Trophoblast cell (in vitro differentiated cells and primary cell): ENCODE measurements around the gene DYNLT1.

Source experiments
- DNase-seq, 2 donors: peaks; one replicate each; pipeline ENCODE4 v3.0.0-alpha.2; 2016
- H2AFZ ChIP-seq: 2 replicates; pipeline ENCODE4 v1.6.1; 2013; ENCODE audit warnings: low read length, moderate library complexity, mild to moderate bottlenecking; ENCODE audit not compliant: insufficient read depth, poor library complexity
- H2AK5ac ChIP-seq: 2 replicates; pipeline ENCODE4 v1.6.1; 2013; ENCODE audit warnings: mild to moderate bottlenecking, low read length
- H2BK120ac ChIP-seq: 2 replicates; pipeline ENCODE4 v1.6.1; 2013; ENCODE audit warnings: low read length, mild to moderate bottlenecking, moderate library complexity; ENCODE audit not compliant: insufficient read depth, poor library complexity
- H2BK12ac ChIP-seq: 2 replicates; pipeline ENCODE4 v1.6.1; 2013; ENCODE audit warnings: mild to moderate bottlenecking, low read length, moderate library complexity
- H2BK5ac ChIP-seq: 2 replicates; pipeline ENCODE4 v1.6.1; 2013; ENCODE audit warnings: low read length, low read depth, moderate library complexity, mild to moderate bottlenecking; ENCODE audit not compliant: poor library complexity
- H3K14ac ChIP-seq: 2 replicates; pipeline ENCODE4 v1.6.1; 2013; ENCODE audit warnings: mild to moderate bottlenecking, low read length
- H3K18ac ChIP-seq: 2 replicates; pipeline ENCODE4 v1.6.1; 2013; ENCODE audit warnings: mild to moderate bottlenecking, low read length
- H3K23ac ChIP-seq: 2 replicates; pipeline ENCODE4 v1.6.1; 2013; ENCODE audit warnings: low read length
- H3K27ac ChIP-seq: 2 replicates; pipeline ENCODE4 v1.5.1; 2013; ENCODE audit warnings: low read depth, mild to moderate bottlenecking, inconsistent platforms, low read length, moderate library complexity
- H3K27me3 ChIP-seq: 2 replicates; pipeline ENCODE4 v1.6.1; 2013; ENCODE audit warnings: inconsistent platforms, mild to moderate bottlenecking, low read length, moderate library complexity; ENCODE audit not compliant: insufficient read depth
- H3K36me3 ChIP-seq, 2 experiments: 1 replicate in 1 of 2; 2 replicates in 1 of 2; pipeline ENCODE4 v1.6.1; 2013; ENCODE audit warnings: low read length in 2 of 2, mild to moderate bottlenecking in 2 of 2, moderate library complexity in 1 of 2; ENCODE audit not compliant: insufficient read depth in 2 of 2, control insufficient read depth in 1 of 2
- H3K4ac ChIP-seq: 2 replicates; pipeline ENCODE4 v1.6.1; 2013; ENCODE audit warnings: low read depth, mild to moderate bottlenecking, low read length, moderate library complexity
- H3K4me1 ChIP-seq, 2 experiments: 1 replicate in 1 of 2; 2 replicates in 1 of 2; pipeline ENCODE4 v1.6.1; 2013; ENCODE audit warnings: low read length in 2 of 2, mild to moderate bottlenecking in 2 of 2, moderate library complexity in 1 of 2; ENCODE audit not compliant: insufficient read depth in 2 of 2, control insufficient read depth in 1 of 2
- H3K4me2 ChIP-seq: 2 replicates; pipeline ENCODE4 v1.6.1; 2013; ENCODE audit warnings: inconsistent platforms, mild to moderate bottlenecking, low read length, moderate library complexity
- H3K4me3 ChIP-seq: 2 replicates; pipeline ENCODE4 v1.5.1; 2013; ENCODE audit warnings: mild to moderate bottlenecking, low read depth, low read length, inconsistent platforms
- H3K79me1 ChIP-seq: one replicate; pipeline ENCODE4 v1.6.1; 2013; ENCODE audit warnings: low read length
- H3K79me2 ChIP-seq: 2 replicates; pipeline ENCODE4 v1.6.1; 2013; ENCODE audit warnings: low read length, mild to moderate bottlenecking; ENCODE audit not compliant: control insufficient read depth, insufficient read depth, poor library complexity
- H3K9ac ChIP-seq: 2 replicates; pipeline ENCODE4 v1.6.1; 2013; ENCODE audit warnings: mild to moderate bottlenecking, low read length
- H3K9me3 ChIP-seq: 2 replicates; pipeline ENCODE4 v1.6.1; 2013; ENCODE audit warnings: low read depth, mild to moderate bottlenecking, control low read depth, inconsistent platforms, low read length; ENCODE audit not compliant: insufficient read depth
- H4K12ac ChIP-seq: 2 replicates; pipeline ENCODE4 v1.6.1; 2013; ENCODE audit warnings: low read depth, mild to moderate bottlenecking, low read length, moderate library complexity
- H4K8ac ChIP-seq: 2 replicates; pipeline ENCODE4 v1.6.1; 2013; ENCODE audit warnings: low read depth, mild to moderate bottlenecking, low read length, moderate library complexity
- H4K91ac ChIP-seq: one replicate; pipeline ENCODE4 v1.6.1; 2013; ENCODE audit warnings: low read depth, mild to moderate bottlenecking, low read length, moderate library complexity
- WGBS: extraction: QIAGEN DNeasy Blood & Tissue Kit; methylation state at CpG from one replicate; pipeline ENCODE4 v1.1.7; 2013; ENCODE audit warnings: missing lambda C conversion rate; ENCODE audit not compliant: insufficient read length, insufficient coverage; ENCODE audit errors: extremely low coverage; 5-methylcytosine and 5-hydroxymethylcytosine counted together

Gene DYNLT1

DNA sequence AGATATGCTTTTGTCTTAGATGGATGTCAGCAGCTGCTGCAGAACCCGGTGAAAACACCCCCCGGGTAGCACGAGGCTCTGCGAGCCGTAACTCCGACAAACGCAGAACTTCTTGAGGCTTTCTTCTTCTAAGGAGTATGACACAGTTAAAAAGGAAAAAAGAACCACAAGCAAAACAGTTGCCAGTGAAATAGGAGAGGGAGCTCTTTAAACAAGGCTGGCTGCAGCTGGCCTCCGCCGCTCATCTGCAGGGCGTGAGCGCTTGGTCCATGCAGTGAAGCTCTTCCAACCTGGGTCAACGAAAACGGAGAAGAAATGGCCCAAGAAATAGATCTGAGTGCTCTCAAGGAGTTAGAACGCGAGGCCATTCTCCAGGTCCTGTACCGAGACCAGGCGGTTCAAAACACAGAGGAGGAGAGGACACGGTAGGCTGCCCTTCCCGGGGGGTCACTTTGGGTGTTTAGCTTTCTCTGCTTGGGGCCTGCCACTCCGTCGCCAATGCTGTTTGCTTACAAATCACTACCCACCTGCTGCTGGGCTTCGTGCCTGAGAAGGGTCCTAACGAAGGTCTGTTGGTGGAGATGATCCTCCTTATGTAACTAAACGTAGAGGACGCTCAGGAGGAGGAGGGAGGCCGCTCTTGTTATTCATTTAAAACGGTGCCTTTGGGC, 18.5 kb upstream of the DYNLT1 start:
- H2AFZ ChIP-seq = no peak overlapping the region
- no peaks in the 10 kb centered on the region for H3K36me3 ChIP-seq
- no peak overlapping the region for H2AK5ac ChIP-seq
- no peak overlapping the region for H3K4ac ChIP-seq
- H3K4me3 ChIP-seq = no peak overlapping the region
- DNase-seq = no peak
- no peak overlapping the region for H3K14ac ChIP-seq
- no peaks in the 10 kb centered on the region for H3K9me3 ChIP-seq
- peak overlapping the region; percentile 0 for H4K8ac ChIP-seq
- H3K9ac ChIP-seq = no peak overlapping the region
- peaks cover 2% of the 10 kb centered on the region for H3K79me1 ChIP-seq
- H2BK5ac ChIP-seq = no peak overlapping the region
- peak overlapping the region; percentile 2 for H3K4me2 ChIP-seq
- H3K4me1 ChIP-seq = peaks cover 10 to 14% of the 10 kb centered on the region in 2 experiments
- H3K18ac ChIP-seq = peak overlapping the region; percentile 5
- no peak overlapping the region for H4K12ac ChIP-seq
- H3K79me2 ChIP-seq = no peaks in the 10 kb centered on the region
- H2BK12ac ChIP-seq = peak overlapping the region; percentile 18
- H3K23ac ChIP-seq = no peak overlapping the region
- H4K91ac ChIP-seq = peak overlapping the region; percentile 6
- H2BK120ac ChIP-seq = no peak overlapping the region
- no CpG with 5 or more reads among the region's 27 CpGs for WGBS
- no peaks in the 10 kb centered on the region for H3K27me3 ChIP-seq
- H3K27ac ChIP-seq = peak overlapping the region; percentile 26

DNA sequence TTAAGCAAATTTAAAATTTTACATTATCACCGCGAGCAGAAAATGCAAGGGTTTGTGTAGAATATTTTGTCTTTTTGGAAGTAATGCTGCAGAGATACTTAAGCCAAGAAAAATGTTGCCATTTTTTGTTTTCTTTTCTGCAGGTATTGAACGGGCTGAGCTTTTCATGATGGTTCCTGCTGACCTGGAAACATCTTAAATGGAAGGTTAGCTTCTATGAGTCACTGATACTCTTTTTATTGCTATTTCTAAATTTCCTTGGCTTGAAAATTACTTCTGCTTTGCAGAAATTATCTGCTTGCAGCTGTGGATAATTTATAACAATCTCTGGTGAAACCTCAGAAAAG, 18.0 kb upstream of the DYNLT1 start:
- Histone ChIP-seq H2AFZ (no peak overlapping the region), H2BK12ac (no peak overlapping the region), H2BK120ac (no peak overlapping the region), H3K4ac (no peak overlapping the region), H4K91ac (no peak overlapping the region), H3K27me3 (no peaks in the 10 kb centered on the region), H3K79me2 (no peaks in the 10 kb centered on the region), H4K12ac (no peak overlapping the region), H3K14ac (no peak overlapping the region), H2AK5ac (no peak overlapping the region), H3K9ac (no peak overlapping the region), H3K4me3 (no peak overlapping the region), H3K18ac (no peak overlapping the region), H2BK5ac (no peak overlapping the region), H3K4me2 (no peak overlapping the region), H3K36me3 (no peaks in the 10 kb centered on the region), H3K79me1 (peaks cover 2% of the 10 kb centered on the region), H3K4me1 (peaks cover 10 to 14% of the 10 kb centered on the region in 2 experiments), H3K27ac (no peak overlapping the region), H4K8ac (no peak overlapping the region), H3K23ac (no peak overlapping the region), H3K9me3 (no peaks in the 10 kb centered on the region)
- no CpG with 5 or more reads among the region's 3 CpGs for WGBS
- no peak for DNase-seq

DNA sequence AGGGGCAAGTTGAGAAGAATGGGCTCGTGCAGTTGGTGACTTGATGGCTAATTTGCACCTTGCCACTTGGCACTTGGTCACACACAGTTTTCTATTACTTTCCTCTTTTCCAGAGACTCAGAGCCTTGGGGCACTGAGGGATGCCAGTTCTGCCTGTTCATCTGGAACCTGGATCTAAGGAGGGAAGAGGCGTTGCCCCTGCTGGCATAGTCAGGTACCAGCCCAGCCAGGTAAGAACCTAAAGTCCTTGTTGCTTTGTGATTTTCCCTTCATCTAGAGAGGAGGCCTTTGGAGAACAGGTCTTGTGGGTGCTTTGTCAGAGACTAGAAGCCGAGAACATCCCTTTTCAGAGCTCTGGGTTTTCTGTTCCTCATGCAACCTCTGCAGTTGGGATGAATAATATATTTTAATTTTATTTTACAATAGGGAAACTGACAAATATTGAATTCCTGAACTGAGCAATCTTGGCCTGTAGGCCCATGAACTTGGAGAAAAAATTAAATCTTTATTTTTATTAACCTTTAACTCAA, 16.7 kb upstream of the DYNLT1 start:
- no peak overlapping the region for H4K8ac ChIP-seq
- H2BK12ac ChIP-seq = no peak overlapping the region
- H2AFZ ChIP-seq = no peak overlapping the region
- no peaks in the 10 kb centered on the region for H3K79me2 ChIP-seq
- no peak overlapping the region for H3K4me3 ChIP-seq
- no peak overlapping the region for H4K12ac ChIP-seq
- H3K4me2 ChIP-seq = no peak overlapping the region
- peaks cover 4 to 8% of the 10 kb centered on the region in 2 experiments for H3K4me1 ChIP-seq
- no peak overlapping the region for H3K14ac ChIP-seq
- no peak overlapping the region for H2BK120ac ChIP-seq
- H3K9ac ChIP-seq = no peak overlapping the region
- H3K18ac ChIP-seq = no peak overlapping the region
- WGBS = no CpG with 5 or more reads among the region's 3 CpGs
- H3K36me3 ChIP-seq = no peaks in the 10 kb centered on the region
- DNase-seq = no peak
- H3K27ac ChIP-seq = no peak overlapping the region
- peaks cover under 1% of the 10 kb centered on the region for H3K79me1 ChIP-seq
- no peak overlapping the region for H4K91ac ChIP-seq
- no peak overlapping the region for H2AK5ac ChIP-seq
- no peak overlapping the region for H3K23ac ChIP-seq
- H3K9me3 ChIP-seq = no peaks in the 10 kb centered on the region
- H2BK5ac ChIP-seq = no peak overlapping the region
- H3K4ac ChIP-seq = no peak overlapping the region
- no peaks in the 10 kb centered on the region for H3K27me3 ChIP-seq

DNA sequence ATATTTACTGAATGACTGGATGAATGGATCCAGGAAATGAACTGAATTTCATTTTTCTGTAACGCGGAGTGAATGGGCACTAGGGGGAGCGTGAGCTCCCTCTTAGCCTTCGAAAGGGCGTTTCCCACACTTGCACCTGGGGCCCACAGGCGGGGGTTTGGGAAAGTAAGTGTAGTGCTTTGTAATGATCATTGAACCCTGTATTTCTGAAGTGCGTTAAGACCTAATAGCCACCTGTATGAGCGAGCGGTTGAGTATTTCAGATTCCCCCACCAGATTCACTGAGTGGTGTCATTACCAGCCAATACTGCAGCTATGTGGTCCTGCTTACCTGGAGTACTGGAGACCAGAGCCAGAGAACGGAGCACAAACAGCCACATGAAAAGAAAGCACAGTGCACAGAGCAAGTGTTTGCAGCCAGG, 15.8 kb upstream of the DYNLT1 start:
- no peak overlapping the region for H4K12ac ChIP-seq
- H4K8ac ChIP-seq = no peak overlapping the region
- no peak overlapping the region for H3K27ac ChIP-seq
- H3K23ac ChIP-seq = no peak overlapping the region
- no CpG with 5 or more reads among the region's 10 CpGs for whole genome bisulfite sequencing
- no peak overlapping the region for H3K4me2 ChIP-seq
- peaks cover 4 to 8% of the 10 kb centered on the region in 2 experiments for H3K4me1 ChIP-seq
- H2AFZ ChIP-seq = no peak overlapping the region
- no peak overlapping the region for H3K14ac ChIP-seq
- H2BK120ac ChIP-seq = no peak overlapping the region
- H2BK5ac ChIP-seq = no peak overlapping the region
- H3K18ac ChIP-seq = no peak overlapping the region
- H4K91ac ChIP-seq = no peak overlapping the region
- no peak overlapping the region for H2BK12ac ChIP-seq
- no peak overlapping the region for H3K9ac ChIP-seq
- no peak overlapping the region for H3K4ac ChIP-seq
- no peaks in the 10 kb centered on the region for H3K79me2 ChIP-seq
- no peaks in the 10 kb centered on the region for H3K36me3 ChIP-seq
- H3K27me3 ChIP-seq = no peaks in the 10 kb centered on the region
- peak; percentile 19 to 69 for DNase-seq
- H3K9me3 ChIP-seq = peaks cover 4% of the 10 kb centered on the region
- no peak overlapping the region for H3K4me3 ChIP-seq
- H2AK5ac ChIP-seq = no peak overlapping the region
- H3K79me1 ChIP-seq = no peaks in the 10 kb centered on the region
